GM18502 (cell line): ENCODE data around the gene PACSIN2.
"Not testable (repeated sequence)": the region's sequence is repeated elsewhere in the genome, so short reads cannot be mapped to it uniquely, and the experiment has no call there.

Source experiments
- ATAC-seq: cut with Tn5 transposase; IDR thresholded peaks from one replicate; pipeline ENCODE4 v1.9.1; 2021; ENCODE audit warnings: mild to moderate bottlenecking; ENCODE audit not compliant: unreplicated experiment, poor library complexity

PACSIN2 gene

DNA sequence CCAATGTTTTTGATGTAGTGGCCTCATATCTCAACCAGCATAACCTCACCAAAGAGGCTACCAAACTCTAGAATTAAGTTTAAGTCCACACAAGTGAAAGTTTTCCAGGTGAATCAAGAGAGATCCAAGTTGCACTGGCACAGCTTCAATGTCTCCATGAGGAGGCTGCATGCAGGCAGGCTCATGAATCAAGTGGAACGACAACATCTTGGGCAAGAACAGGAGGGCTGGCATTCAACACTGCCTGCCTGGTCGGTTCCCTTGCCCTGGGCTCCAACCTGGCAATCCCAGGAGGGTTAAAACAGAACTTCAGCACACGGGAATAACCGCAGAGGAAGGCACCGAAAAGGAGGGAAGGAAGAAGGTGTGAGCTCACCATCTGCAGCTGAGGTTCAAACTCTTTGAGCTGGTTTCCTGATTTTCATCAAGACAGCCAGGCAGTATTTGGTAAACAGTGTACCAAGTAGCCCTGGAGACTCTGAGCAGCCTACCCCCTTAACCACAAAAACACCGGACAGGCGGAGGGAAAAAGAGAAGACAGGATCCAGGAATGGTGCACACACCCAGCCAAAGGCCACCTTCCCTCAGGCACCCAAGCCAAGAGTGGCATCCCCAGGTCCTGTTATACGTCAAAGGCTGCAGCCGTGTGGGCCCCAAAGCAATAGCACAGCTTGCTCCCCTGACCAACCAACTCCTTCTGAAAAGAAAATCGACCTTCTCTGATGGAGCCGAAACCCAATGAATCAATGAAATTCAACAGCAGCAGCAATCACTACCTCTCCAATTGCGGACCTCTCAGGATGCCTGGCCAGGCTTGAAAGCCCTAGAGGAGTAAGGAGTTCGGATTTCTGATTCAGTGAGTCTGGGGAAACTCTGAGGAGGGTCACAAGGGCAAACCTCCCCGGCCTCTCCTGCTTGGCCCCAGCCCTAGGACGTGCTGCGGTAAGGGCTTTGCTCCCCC lies 1.3 kb downstream of the PACSIN2 start:
- no peak for ATAC-seq

GRCh38 chr22:43012390-43012789 lies 2.6 kb downstream of the PACSIN2 start:
- no peak for ATAC-seq

DNA sequence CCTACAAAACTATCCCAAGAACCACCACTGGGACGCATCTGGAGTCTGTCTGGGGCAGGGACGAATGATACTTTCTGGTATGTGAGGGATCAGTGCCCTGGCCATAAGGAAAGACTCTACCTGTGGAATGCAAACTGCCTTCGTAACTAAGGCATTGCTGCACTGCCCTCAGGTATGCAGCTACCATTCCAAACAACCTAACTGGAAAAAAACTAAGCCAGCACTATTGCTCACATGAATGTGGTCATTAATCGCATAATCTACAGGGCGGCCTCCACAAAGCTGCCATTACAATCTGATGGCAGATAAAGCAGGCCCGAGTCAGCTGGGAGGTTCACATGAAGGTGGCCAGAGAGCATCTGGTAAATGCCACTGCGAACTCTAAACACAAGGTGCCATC lies 3.9 kb downstream of the PACSIN2 start:
- no peak for ATAC-seq

DNA sequence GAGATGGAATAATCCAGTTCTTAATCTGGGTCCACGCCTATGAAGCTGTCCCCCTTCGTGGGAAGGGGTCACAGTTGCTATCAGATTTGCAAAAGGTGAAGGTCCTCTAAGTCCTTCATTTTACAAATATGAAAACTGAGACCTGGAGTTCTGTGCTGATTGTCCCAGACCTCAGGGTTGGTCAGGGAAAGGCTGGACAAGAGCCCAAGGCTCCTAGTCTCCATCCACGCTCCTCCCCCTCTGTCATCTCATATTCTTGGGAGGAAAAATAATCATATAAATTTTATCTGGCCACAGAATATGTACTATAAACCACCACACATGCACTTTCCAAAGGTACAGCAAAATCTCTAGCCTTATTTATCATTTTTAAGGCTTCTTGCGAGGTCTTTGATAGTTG lies 5.5 kb downstream of the PACSIN2 start:
- no peak for ATAC-seq

GRCh38 chr22:43008921-43009320 lies 6.0 kb downstream of the PACSIN2 start:
- ATAC-seq: no peak

DNA sequence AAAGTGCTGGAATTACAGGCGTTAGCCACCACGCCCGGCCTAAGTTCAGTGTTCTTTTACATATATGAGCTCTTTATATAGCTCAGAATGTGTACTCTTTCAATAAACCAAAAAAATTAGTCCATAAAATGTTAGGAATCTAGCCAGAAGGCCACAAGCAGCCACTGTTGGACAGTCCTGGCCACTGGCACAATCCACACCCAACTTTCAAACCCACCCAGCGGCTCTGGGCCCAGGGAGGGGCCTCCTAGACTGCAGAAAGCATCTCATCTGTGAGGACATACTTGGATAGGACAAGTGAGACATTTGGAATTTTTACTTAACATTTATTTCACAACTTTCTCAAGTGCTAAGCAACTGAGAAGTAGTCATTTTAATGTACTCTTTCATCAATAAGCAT lies 6.4 kb downstream of the PACSIN2 start:
- ATAC-seq: no peak

DNA sequence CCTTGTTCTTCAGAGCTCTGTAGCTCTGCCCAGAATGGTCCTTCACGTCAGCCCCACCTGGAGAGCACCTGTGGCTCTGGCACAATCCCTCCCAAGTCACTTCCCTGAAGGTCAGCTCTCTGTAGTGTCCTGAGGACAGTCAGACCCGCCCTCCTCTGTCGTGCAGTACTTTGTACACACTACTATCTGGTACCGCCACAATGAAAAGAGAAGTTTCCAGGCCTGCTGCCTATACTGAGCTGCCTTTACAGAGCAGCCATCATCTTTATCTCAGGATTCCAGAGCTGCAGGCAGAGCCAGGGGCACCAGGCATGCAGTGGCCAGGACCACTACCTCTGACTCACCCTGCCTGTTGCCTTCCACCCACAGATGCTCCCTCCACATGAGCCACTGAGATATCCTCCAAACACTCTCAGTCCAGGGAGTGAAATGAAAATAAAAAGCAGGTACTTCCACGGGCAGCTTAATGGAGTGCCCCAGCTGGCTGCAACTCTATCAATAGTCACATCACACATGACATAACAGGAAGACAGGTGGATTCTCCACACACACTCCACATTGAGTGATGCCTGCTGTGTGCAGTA lies 7.3 kb downstream of the PACSIN2 start:
- no peak for ATAC-seq

GRCh38 chr22:43006753-43007152 lies 8.2 kb downstream of the PACSIN2 start:
- no peak for ATAC-seq

GRCh38 chr22:43006016-43006505 lies 8.9 kb downstream of the PACSIN2 start:
- ATAC-seq: no peak

DNA sequence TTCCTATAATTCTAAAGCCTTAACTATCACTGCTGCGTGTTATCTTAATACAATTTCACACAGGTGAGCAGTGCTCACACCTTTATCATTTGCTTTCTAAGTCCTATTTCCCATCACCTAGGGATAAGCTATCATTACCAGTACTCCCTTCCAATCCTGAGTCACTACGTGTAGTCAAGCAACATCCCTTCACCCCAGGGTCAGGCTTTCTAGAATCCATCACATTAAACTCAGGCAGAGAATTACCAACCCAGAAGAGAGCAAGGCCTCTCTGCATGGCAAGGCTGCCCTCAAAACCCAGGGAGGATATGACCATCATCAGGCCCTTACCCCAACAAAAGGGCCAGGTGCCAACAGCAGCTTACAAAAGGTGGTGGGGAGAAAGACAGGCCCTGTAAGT lies 9.8 kb downstream of the PACSIN2 start:
- ATAC-seq: no peak

GRCh38 chr22:43004362-43005035 lies 10.4 kb downstream of the PACSIN2 start:
- no peak for ATAC-seq

- no peak for ATAC-seq
These were observed 12.8 kb downstream of the PACSIN2 start for GRCh38 chr22:43002202-43002586.

- no peak for ATAC-seq
These were observed 13.4 kb downstream of the PACSIN2 start for GRCh38 chr22:43001271-43002201.

GRCh38 chr22:43000441-43001175 lies 14.3 kb downstream of the PACSIN2 start:
- no peak for ATAC-seq

DNA sequence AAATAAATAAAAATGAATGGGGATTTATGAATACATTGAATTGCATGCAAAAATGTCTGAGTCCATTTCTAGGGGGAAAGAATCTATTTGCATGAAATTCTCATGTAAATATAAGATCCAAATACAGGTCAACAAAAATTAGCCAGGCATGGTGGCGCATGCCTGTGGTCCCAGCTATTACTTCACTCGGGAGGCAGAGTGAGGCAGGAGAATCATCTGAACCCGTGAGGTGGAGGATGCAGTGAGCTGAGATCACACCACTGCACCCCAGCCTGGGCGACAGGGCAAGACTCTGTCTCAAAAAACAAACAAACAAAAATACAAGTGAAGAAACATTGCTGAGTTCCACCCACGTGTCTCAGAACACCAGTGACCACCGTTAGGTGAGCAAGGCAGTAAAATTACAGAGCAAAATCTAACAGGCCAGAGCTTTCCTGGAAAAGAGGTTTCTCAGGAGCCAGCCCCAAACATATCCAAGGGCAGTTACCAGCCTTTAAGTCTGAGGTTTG lies 17.3 kb downstream of the PACSIN2 start:
- ATAC-seq: no peak

DNA sequence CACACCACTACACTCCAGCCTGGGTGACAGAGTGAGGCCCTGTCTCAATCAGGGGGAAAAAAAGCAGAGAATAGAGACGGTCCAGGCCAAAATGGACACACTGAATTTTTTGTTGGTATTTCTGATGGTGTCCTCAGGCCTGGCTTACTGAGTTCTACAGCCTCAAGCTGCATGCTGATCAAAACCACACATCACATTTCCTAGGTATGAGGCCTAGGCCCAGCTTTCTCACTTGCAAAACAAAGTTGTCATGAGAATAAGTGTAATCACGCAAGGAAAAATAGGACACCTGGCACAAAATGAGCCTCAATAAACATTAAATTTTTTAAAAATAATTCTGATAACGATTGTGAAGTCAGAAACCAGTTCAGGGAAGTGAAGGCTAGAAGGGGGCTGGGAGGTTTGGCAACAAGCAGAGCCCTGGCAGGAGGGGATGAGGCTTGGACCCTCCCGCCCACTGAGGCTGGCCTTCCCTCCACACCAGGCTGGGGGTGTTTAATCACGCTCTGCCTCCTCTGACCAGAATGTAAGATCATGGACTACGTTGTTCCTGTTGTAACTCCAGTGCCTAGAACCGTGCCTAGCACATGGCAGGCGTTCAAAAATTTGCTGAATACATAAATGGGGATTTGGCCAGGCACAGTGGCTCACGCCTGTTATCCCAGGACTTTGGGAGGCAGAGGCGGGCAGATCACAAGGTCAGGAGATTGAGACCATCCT lies 18.1 kb downstream of the PACSIN2 start:
- no peak for ATAC-seq

GRCh38 chr22:42995654-42996053 lies 19.3 kb downstream of the PACSIN2 start:
- ATAC-seq: not testable (repeated sequence)

DNA sequence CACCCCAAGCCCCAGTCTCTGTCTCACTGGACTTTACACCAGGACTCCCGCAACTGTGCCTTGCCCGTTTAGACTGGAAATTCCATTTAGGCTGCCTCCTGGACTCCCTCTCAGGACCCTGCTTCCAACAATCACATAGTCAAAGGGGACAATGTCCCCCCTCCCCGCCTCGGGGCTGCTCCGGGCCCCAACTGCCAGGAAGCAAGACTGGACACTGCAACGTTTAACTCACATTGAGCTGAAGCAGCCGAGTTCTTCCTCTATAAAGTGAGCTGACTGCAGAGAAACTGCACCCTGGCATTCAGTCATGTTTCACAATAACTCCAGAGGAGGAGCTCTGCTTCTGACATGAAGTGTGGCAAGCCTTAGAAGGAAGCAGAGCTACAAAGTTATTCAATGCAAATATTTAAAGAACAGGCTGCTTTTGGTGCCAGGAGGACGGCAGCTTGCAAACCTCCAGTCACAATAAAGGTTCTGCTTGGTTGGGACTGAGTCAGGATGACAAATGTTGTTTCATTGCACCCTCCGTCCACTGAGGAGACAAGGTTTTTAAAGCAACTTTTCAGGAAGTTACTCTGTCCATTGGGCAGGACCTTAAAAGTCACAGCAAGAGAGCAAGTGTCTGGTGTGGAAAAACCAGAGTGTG lies 19.9 kb downstream of the PACSIN2 start:
- no peak for ATAC-seq
